ENCODE data around the gene SLC35B3. TPM values are rescaled to one million over a fixed set of nuclear protein-coding genes. Genes with fewer than 3 reads are reported as not detected.

Gene SLC35B3
- total and polyA plus RNA-seq, 9 of the 15 experiments (the other 6 are each of a cell fraction or from before 2014, with no cell fraction given), result 7.6 to 19.1 (median 11.3) TPM

- peak in 1 of 2 experiments; percentile 58; a peak in 2 of 4 replicates for TF ChIP-seq UBTF (IDR thresholded peaks at IDR 0.05; ENCODE audit: borderline replicate concordance in 1 of 2, low read depth in 2 of 2, low read length in 2 of 2)
- TF ChIP-seq XRCC5 (IDR thresholded peaks at IDR 0.05; ENCODE audit: low read depth, low read length), result no peak
- 0 out of 2 replicates have a peak, but pooled peaks have one; percentile 16 for TF ChIP-seq LCOR (CRISPR knock-in tag; IDR thresholded peaks at IDR 0.05)
- no peak for TF ChIP-seq NR0B1 (IDR thresholded peaks at IDR 0.05; ENCODE audit: partially characterized antibody)
- TF ChIP-seq ZFP91 (CRISPR knock-in tag; IDR thresholded peaks at IDR 0.05), result no peak
- no peak for TF ChIP-seq NR2C2 (CRISPR knock-in tag; IDR thresholded peaks at IDR 0.05)
- peak; percentile 5; the same call in 1 of the 2 replicates for TF ChIP-seq NR2C2 (tag; IDR thresholded peaks at IDR 0.05)
- TF ChIP-seq ZNF639 (CRISPR knock-in tag; conservative IDR thresholded peaks at IDR 0.05 in 1 of 2, IDR thresholded peaks at IDR 0.05 in 1 of 2), result no peak
- 0 out of 2 replicates have a peak, but pooled peaks have one; percentile 16 for TF ChIP-seq C11orf30 (IDR thresholded peaks at IDR 0.05; ENCODE audit: low read depth)
- TF ChIP-seq PHF8 (IDR thresholded peaks at IDR 0.05; ENCODE audit: borderline replicate concordance, low read length), result peak; percentile 100
- TF ChIP-seq ZNF57 (CRISPR knock-in tag; IDR thresholded peaks at IDR 0.05), result 0 out of 2 replicates have a peak, but pooled peaks have one; percentile 41
- TF ChIP-seq ZNF224 (CRISPR knock-in tag; IDR thresholded peaks at IDR 0.05), result no peak
- TF ChIP-seq TBP (optimal IDR thresholded peaks at IDR 0.05; ENCODE audit: low read depth, low read length), result peak; percentile 78
- peak; percentile 27; the same call in 1 of the 2 replicates for TF ChIP-seq MXI1 (IDR thresholded peaks at IDR 0.05; ENCODE audit: low read depth, low read length)
- no peak for TF ChIP-seq ZNF764 (CRISPR knock-in tag; IDR thresholded peaks at IDR 0.05; ENCODE audit: low read depth)
- TF ChIP-seq XRCC3 (IDR thresholded peaks at IDR 0.05), result no peak
- peak; percentile 76; the same call in 1 of the 2 replicates for TF ChIP-seq ETV1 (tag; conservative IDR thresholded peaks at IDR 0.05; ENCODE audit: low read depth)
- no peak for TF ChIP-seq ZNF395 (CRISPR knock-in tag; IDR thresholded peaks at IDR 0.05)
Measured at GRCh38 chr6:8435093-8435844, at the start of gene SLC35B3 (continued).

All from K562 (cell line).